Skeletal muscle tissue (tissue), 4 donors: ENCODE data around the gene TMOD3. TPM values are rescaled to one million over a fixed set of nuclear protein-coding genes. Genes with fewer than 3 reads are reported as not detected.

ENCODE experiments used
- H3K27ac ChIP-seq: one replicate; pipeline ENCODE4 v1.7.0; 2013; ENCODE audit warnings: mild to moderate bottlenecking, low read depth, low read length, inconsistent platforms
- H3K27me3 ChIP-seq, 3 donors: one replicate each; pipeline ENCODE4 v1.7.0; 2013; ENCODE audit warnings: low read length in 3 of 3; ENCODE audit not compliant: control insufficient read depth in 3 of 3, insufficient read depth in 3 of 3
- H3K36me3 ChIP-seq, 3 donors: one replicate each; pipeline ENCODE4 v1.7.0; 2013; ENCODE audit warnings: low read length in 3 of 3; ENCODE audit not compliant: control insufficient read depth in 3 of 3, insufficient read depth in 3 of 3
- H3K4me1 ChIP-seq, 3 donors: one replicate each; pipeline ENCODE4 v1.7.0; 2013; ENCODE audit warnings: low read length in 3 of 3, mild to moderate bottlenecking in 3 of 3; ENCODE audit not compliant: control insufficient read depth in 3 of 3, insufficient read depth in 3 of 3
- H3K4me3 ChIP-seq, 3 donors: one replicate each; pipeline ENCODE4 v1.7.0; 2013; ENCODE audit warnings: low read length in 3 of 3
- H3K9ac ChIP-seq, 3 donors: one replicate each; pipeline ENCODE4 v1.7.0; 2013; ENCODE audit warnings: low read length in 3 of 3, mild to moderate bottlenecking in 3 of 3, moderate library complexity in 2 of 3, low read depth in 1 of 3
- H3K9me3 ChIP-seq, 3 donors: one replicate each; pipeline ENCODE4 v1.7.0; 2013; ENCODE audit warnings: low read length in 3 of 3; ENCODE audit not compliant: control insufficient read depth in 3 of 3
- total RNA-seq: library from RNA; depleted of rRNA; stranded (reverse); fragments of >200 nt; gene quantifications from one replicate; pipeline ENCODE4 v1.2.3, GENCODE V29; 2014
- donor health status: Osteomylitis.

Gene TMOD3
- total RNA-seq, 1 donor from 2014 or later: 19.8 TPM

DNA sequence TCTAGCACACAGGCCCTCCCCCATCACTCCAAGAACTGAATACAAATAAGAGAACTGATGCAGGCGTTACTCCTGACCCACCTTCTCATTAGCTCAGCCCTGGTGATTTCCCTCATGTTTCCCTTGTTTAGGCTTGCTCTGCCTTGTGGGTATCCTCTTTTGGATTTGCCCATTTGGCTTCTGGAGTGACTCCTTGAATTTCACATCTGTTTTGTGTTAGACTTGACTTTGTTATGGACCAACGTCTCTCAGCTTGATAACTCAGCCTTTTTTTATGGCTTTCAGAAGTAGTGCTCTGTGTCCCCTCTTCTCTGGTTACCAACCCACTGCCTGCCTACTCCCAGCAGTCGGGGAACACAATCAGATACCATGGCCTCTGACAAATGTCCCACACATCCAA is 11.3 kb upstream of the TMOD3 start:
- H3K27ac ChIP-seq: no peak overlapping the region
- peaks cover 0 to 5% (median 2%) of the 10 kb centered on the region in 3 donors for H3K9me3 ChIP-seq
- no peak overlapping the region for H3K4me3 ChIP-seq
- H3K36me3 ChIP-seq: no peaks in the 10 kb centered on the region
- no peak overlapping the region for H3K9ac ChIP-seq
- no peaks in the 10 kb centered on the region for H3K27me3 ChIP-seq
- H3K4me1 ChIP-seq: peaks cover 0 to 3% (median 0%) of the 10 kb centered on the region in 3 donors

- H3K4me3 ChIP-seq: no peak overlapping the region
- H3K27me3 ChIP-seq: no peaks in the 10 kb centered on the region
- H3K36me3 ChIP-seq: no peaks in the 10 kb centered on the region
- H3K9me3 ChIP-seq: peaks cover 0 to 5% (median 2%) of the 10 kb centered on the region in 3 donors
- H3K27ac ChIP-seq: no peak overlapping the region
- no peak overlapping the region for H3K9ac ChIP-seq
- peaks cover 0 to 4% (median 0%) of the 10 kb centered on the region in 3 donors for H3K4me1 ChIP-seq
These were observed 3.8 kb upstream of the TMOD3 start for GRCh38 chr15:51825698-51826097.

GRCh38 chr15:51828621-51829375 is 655 bp upstream of the TMOD3 start:
- no peak overlapping the region for H3K27ac ChIP-seq
- H3K36me3 ChIP-seq: no peaks in the 10 kb centered on the region
- H3K4me3 ChIP-seq: peak overlapping the region; percentile 83 to 89 (median 87)
- peak overlapping the region in 1 of 3 donors; percentile 86 for H3K9ac ChIP-seq
- no peaks in the 10 kb centered on the region for H3K27me3 ChIP-seq
- H3K4me1 ChIP-seq: peaks cover 0 to 4% (median 0%) of the 10 kb centered on the region in 3 donors
- H3K9me3 ChIP-seq: no peaks in the 10 kb centered on the region

- no peaks in the 10 kb centered on the region for H3K36me3 ChIP-seq
- peak overlapping the region; percentile 83 to 89 (median 87) for H3K4me3 ChIP-seq
- no peaks in the 10 kb centered on the region for H3K27me3 ChIP-seq
- H3K9me3 ChIP-seq: no peaks in the 10 kb centered on the region
- peaks cover 0 to 4% (median 3%) of the 10 kb centered on the region in 3 donors for H3K4me1 ChIP-seq
- peak overlapping the region; percentile 87 for H3K27ac ChIP-seq
- peak overlapping the region; percentile 82 to 89 (median 86) for H3K9ac ChIP-seq
These were observed 888 bp downstream of the TMOD3 start for GRCh38 chr15:51830276-51830806.

DNA sequence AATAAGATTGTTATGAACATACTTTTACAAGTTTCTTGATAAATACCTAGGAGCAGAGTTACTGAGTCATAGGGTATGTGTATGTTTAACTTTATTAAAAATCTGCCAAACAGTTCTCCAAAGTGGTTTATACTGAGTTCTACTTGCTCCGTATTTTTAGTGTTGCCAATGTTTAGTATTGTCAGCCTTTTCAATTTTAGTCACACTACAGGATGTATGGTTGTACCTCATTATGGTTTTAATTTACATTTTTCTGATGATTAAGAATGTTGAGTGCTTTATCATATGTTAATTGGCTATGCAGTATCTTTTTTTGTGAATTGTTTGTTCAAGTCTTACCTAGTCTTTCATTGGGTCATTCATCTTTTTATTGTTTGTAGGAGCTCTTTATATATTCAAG is 4.3 kb downstream of the TMOD3 start:
- Histone ChIP-seq H3K4me3 (no peak overlapping the region), H3K36me3 (no peaks in the 10 kb centered on the region), H3K4me1 (peaks cover 9 to 10% (median 9%) of the 10 kb centered on the region in 3 donors), H3K27me3 (no peaks in the 10 kb centered on the region), H3K27ac (no peak overlapping the region), H3K9me3 (no peaks in the 10 kb centered on the region), H3K9ac (no peak overlapping the region)

DNA sequence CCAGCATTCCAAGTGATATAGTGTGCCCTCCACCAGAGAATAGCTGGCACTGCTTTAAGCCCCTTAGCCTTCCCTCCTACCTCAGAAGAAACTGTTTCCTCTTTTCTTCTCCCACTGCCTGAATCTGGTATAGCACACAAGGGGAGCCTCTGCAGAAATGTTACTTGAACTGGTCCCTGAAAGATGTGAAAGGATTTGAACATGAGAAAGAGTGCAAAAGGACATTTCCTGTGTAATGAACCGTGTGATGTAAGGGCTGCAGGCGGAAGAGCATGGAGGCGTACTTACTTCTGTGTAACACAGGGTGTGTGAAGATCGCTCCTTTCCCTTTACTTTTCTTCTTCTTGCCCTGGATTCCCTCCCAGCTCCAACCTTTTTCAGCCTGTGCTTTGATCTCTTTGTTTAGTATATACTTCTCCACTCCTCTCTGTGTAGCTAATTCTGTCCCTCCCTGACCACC is 8.4 kb downstream of the TMOD3 start:
- Histone ChIP-seq H3K27me3 (no peaks in the 10 kb centered on the region), H3K9me3 (no peaks in the 10 kb centered on the region), H3K27ac (no peak overlapping the region), H3K9ac (no peak overlapping the region), H3K36me3 (no peaks in the 10 kb centered on the region), H3K4me1 (peaks cover 8 to 16% (median 15%) of the 10 kb centered on the region in 3 donors), H3K4me3 (no peak overlapping the region)

DNA sequence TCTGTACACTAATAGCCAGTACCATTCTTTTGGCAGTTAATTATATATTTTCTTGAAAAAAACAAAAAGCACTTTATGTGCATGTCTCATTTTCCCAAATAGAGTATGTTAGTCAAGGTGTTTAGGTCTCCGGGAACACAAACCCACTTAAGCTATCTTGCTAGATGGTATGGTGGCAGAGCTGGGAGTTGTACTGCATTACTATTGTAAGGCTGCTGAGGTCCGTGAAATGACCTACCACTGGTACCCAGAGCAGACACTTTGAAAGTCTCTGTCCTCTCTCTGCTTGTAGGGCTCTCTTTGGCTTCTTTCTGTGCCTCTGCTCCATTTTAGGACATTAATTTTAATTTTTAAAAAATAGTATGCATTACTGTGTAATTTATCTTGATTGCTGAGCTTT is 8.8 kb downstream of the TMOD3 start:
- no peaks in the 10 kb centered on the region for H3K9me3 ChIP-seq
- H3K27ac ChIP-seq: no peak overlapping the region
- H3K4me1 ChIP-seq: peaks cover 8 to 20% (median 18%) of the 10 kb centered on the region in 3 donors
- H3K4me3 ChIP-seq: no peak overlapping the region
- no peaks in the 10 kb centered on the region for H3K27me3 ChIP-seq
- no peak overlapping the region for H3K9ac ChIP-seq
- H3K36me3 ChIP-seq: no peaks in the 10 kb centered on the region

GRCh38 chr15:51840692-51841091 is 11.2 kb downstream of the TMOD3 start:
- Histone ChIP-seq H3K4me1 (peaks cover 8 to 19% (median 18%) of the 10 kb centered on the region in 3 donors), H3K27ac (no peak overlapping the region), H3K9ac (no peak overlapping the region), H3K36me3 (no peaks in the 10 kb centered on the region), H3K4me3 (no peak overlapping the region), H3K9me3 (no peaks in the 10 kb centered on the region), H3K27me3 (no peaks in the 10 kb centered on the region)

DNA sequence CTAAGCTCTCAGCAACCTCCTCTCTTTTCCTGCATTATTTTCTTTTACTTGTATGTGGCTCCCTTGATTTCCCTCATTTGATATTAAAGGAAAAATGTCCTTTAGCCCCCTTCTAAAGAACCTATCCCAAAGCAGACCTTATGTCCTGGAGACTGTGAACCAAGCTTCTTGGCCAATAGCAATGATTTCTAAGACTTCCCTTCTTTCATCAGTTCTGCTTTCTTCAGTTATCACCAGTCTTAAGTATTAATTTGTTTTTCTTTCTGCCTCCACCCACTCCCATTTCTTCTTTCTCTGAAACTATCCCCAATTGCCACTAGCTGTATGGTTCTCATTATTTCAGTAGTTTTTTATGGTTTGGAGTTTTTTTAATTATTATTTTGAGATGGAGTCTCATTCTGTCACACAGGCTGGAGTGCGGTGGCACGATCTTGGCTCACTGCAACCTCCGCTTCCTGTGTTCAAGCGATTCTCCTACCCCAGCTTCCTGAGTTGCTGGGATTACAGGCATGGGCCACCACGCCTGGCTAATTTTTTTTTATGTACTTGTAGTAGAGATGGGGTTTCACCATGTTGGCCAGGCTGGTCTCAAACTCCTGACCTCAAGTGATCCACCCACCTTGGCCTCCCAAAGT is 12.1 kb downstream of the TMOD3 start:
- Histone ChIP-seq H3K27me3 (no peaks in the 10 kb centered on the region), H3K27ac (no peak overlapping the region), H3K4me1 (peaks cover 8 to 19% (median 17%) of the 10 kb centered on the region in 3 donors), H3K9me3 (no peaks in the 10 kb centered on the region), H3K9ac (no peak overlapping the region), H3K36me3 (no peaks in the 10 kb centered on the region), H3K4me3 (no peak overlapping the region)

- Histone ChIP-seq H3K27ac (no peak overlapping the region), H3K9me3 (no peaks in the 10 kb centered on the region), H3K4me1 (peaks cover 12 to 19% (median 18%) of the 10 kb centered on the region in 3 donors), H3K9ac (no peak overlapping the region), H3K36me3 (no peaks in the 10 kb centered on the region), H3K4me3 (no peak overlapping the region), H3K27me3 (no peaks in the 10 kb centered on the region)
These were observed 12.8 kb downstream of the TMOD3 start for GRCh38 chr15:51842265-51842664.
